WERI-Rb-1 (cell line): ENCODE measurements around the gene GAB3.

Experiments used
- DNase-seq: peaks from one replicate; pipeline ENCODE4 v3.0.0-alpha.2; 2020
- H3K27ac ChIP-seq: fragments of 250-450 bp; sonication (Bioruptor Pico); 2 replicates; pipeline ENCODE4 v1.5.1; 2020; ENCODE audit warnings: mild to moderate bottlenecking, moderate library complexity
- H3K27me3 ChIP-seq: fragments of 250-450 bp; sonication (Bioruptor Pico); 2 replicates; pipeline ENCODE4 v1.5.1; 2021; ENCODE audit warnings: mild to moderate bottlenecking, low read depth, moderate library complexity; ENCODE audit not compliant: insufficient read depth, severe bottlenecking
- H3K36me3 ChIP-seq: fragments of 250-450 bp; sonication (Bioruptor Pico); 2 replicates; pipeline ENCODE4 v1.5.1; 2020; ENCODE audit warnings: mild to moderate bottlenecking, moderate library complexity
- H3K4me3 ChIP-seq: 2 replicates; pipeline ENCODE4 v1.5.1; 2011; ENCODE audit warnings: low read depth, mild to moderate bottlenecking, control low read depth, low read length
- H3K9me3 ChIP-seq: fragments of 250-450 bp; sonication (Bioruptor Pico); 2 replicates; pipeline ENCODE4 v1.5.1; 2021; ENCODE audit warnings: mild to moderate bottlenecking, moderate library complexity; ENCODE audit not compliant: severe bottlenecking
- CTCF ChIP-seq: IDR thresholded peaks from 2 replicates; pipeline ENCODE4 v1.5.1; 2011; ENCODE audit warnings: low read depth, mild to moderate bottlenecking, control low read depth, inconsistent platforms, low read length

The GAB3 gene

GRCh38 chrX:154750301-154751202 is at the start of gene GAB3:
GAB3 (minus strand) TSS chrX:154751077; CDS start chrX:154751025, 52 bp downstream.
- H3K36me3 ChIP-seq = no peaks in the 10 kb centered on the region
- peaks cover 1% of the 10 kb centered on the region for H3K9me3 ChIP-seq
- TF ChIP-seq CTCF = no peak
- peak; percentile 51 for DNase-seq
- peak within 1 kb of the TSS; percentile 54 for H3K4me3 ChIP-seq
- H3K27ac ChIP-seq = no peak within 1 kb of the TSS
- peaks cover 16% of the 10 kb centered on the region for H3K27me3 ChIP-seq

- Histone ChIP-seq H3K27me3 (peaks cover 2% of the 10 kb centered on the region), H3K9me3 (no peaks in the 10 kb centered on the region), H3K36me3 (no peaks in the 10 kb centered on the region; the same call in 1 of the 2 replicates), H3K4me3 (no peak overlapping the region), H3K27ac (peak overlapping the region; percentile 5; the same call in 1 of the 2 replicates)
- DNase-seq = no peak
- no peak for TF ChIP-seq CTCF
Observed at GRCh38 chrX:154799556-154800348, 48.9 kb upstream of the GAB3 start.

GRCh38 chrX:154797006-154797405 is 46.1 kb upstream of the GAB3 start:
- Histone ChIP-seq H3K4me3 (no peak overlapping the region), H3K9me3 (no peaks in the 10 kb centered on the region), H3K27me3 (peaks cover 2% of the 10 kb centered on the region), H3K36me3 (no peaks in the 10 kb centered on the region), H3K27ac (no peak overlapping the region)
- no peak for DNase-seq
- no peak for TF ChIP-seq CTCF

GRCh38 chrX:154795016-154795415 is 44.1 kb upstream of the GAB3 start:
- no peak for DNase-seq
- Histone ChIP-seq H3K27me3 (no peaks in the 10 kb centered on the region), H3K27ac (no peak overlapping the region), H3K36me3 (no peaks in the 10 kb centered on the region), H3K9me3 (no peaks in the 10 kb centered on the region), H3K4me3 (no peak overlapping the region)
- no peak for TF ChIP-seq CTCF

- no peak overlapping the region for H3K27ac ChIP-seq
- no peaks in the 10 kb centered on the region for H3K27me3 ChIP-seq
- H3K4me3 ChIP-seq = no peak overlapping the region
- no peak for TF ChIP-seq CTCF
- H3K36me3 ChIP-seq = no peaks in the 10 kb centered on the region; the same call in 1 of the 2 replicates
- DNase-seq = no peak
- H3K9me3 ChIP-seq = no peaks in the 10 kb centered on the region
Observed at GRCh38 chrX:154793084-154793795, 42.4 kb upstream of the GAB3 start.
